ENCODE results near the gene SYAP1.

DNA sequence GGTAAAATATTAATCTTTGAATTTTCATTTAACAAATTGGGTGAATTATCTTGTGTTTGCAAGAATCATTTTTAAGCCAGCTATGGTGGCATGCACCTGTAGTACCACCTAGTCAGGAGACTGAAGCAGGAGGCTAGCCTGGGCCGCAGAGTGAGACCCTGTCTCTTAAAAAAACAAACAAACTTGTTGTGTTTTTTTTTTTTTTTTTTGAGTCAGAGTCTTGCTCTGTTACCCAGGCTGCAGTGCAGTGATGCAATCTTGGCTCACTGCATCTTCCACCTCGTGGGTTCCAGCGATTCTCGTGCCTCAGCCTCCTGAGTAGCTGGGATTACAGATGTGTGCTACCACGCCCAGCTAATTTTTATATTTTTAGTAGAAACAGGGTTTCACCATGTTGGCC is 69.1 kb downstream of the SYAP1 start:
- TF ChIP-seq, protein P1, sequence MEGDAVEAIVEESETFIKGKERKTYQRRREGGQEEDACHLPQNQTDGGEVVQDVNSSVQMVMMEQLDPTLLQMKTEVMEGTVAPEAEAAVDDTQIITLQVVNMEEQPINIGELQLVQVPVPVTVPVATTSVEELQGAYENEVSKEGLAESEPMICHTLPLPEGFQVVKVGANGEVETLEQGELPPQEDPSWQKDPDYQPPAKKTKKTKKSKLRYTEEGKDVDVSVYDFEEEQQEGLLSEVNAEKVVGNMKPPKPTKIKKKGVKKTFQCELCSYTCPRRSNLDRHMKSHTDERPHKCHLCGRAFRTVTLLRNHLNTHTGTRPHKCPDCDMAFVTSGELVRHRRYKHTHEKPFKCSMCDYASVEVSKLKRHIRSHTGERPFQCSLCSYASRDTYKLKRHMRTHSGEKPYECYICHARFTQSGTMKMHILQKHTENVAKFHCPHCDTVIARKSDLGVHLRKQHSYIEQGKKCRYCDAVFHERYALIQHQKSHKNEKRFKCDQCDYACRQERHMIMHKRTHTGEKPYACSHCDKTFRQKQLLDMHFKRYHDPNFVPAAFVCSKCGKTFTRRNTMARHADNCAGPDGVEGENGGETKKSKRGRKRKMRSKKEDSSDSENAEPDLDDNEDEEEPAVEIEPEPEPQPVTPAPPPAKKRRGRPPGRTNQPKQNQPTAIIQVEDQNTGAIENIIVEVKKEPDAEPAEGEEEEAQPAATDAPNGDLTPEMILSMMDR (conservative IDR thresholded peaks at IDR 0.05), result no peak
- TF ChIP-seq ZFX (IDR thresholded peaks at IDR 0.05), result no peak

Data from C4-2B (cell line).